Panc1 (cell line): ENCODE results near the gene AUH.

Experiments used
- CTCF ChIP-seq: fragments of 450-650 bp; IDR thresholded peaks from 2 replicates; pipeline ENCODE4 v1.5.1; 2017; ENCODE audit warnings: mild to moderate bottlenecking
- POLR2AphosphoS5 ChIP-seq: IDR thresholded peaks from 2 replicates; pipeline ENCODE4 v1.6.1; 2012; ENCODE audit warnings: mild to moderate bottlenecking, low read depth, low read length, moderate library complexity

DNA sequence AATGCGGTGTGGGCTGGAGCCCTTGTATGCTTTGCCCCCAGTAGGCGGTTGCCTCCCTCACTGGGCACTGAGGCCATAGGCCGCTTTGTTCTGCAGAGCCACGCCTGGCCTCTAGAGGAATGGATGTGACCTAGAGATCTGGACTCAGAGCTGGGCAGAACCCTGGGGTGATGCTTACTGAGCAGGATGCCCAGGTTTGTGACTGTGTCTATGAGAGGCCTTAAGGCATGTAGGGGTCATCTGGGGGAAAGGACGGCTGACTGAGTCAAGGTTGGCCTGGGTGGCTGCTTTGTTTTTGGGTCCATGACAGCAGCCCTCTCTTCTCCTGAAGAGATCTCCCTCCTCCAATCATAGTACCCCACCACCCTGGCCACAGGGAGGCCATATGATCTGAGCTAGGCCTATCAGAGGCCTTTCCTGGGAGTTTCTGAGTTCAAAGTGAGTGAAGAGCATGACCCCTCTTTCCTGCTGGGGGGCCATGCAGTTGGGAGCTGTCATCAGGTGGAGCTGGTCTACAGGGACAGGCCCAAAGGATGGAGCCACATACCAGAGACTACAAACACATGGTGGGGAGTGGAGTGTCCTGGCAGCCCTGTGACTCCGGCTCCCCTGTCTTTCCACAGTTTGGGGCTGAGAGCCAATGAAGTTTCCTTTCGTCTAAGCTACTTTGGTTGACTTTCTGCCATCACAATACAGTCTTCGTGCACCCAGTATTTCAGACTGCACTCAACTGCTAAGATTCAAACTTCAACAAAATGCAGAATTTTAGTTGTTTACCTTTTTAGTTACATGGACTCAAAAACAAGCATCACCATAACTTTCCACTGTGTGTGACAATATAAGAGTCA is 165.4 kb downstream of the AUH start:
- TF ChIP-seq POLR2AphosphoS5 (no peak), CTCF (no peak)
